COLO829 (cell line): ENCODE results near the gene ARHGEF19.
"Not testable (repeated sequence)": the region's sequence is repeated elsewhere in the genome, so short reads cannot be mapped to it uniquely, and the experiment has no call there.

Experiments
- DNase-seq: peaks from one replicate; pipeline ENCODE4 v3.0.0; 2012; ENCODE audit warnings: low spot score

The ARHGEF19 gene

GRCh38 chr1:16243936-16244649 is 31.6 kb upstream of the ARHGEF19 start:
- peak; percentile 85 for DNase-seq

- no peak for DNase-seq
Observed at GRCh38 chr1:16243215-16243610, 30.8 kb upstream of the ARHGEF19 start.

- DNase-seq: no peak
Observed at GRCh38 chr1:16242556-16243214, 30.2 kb upstream of the ARHGEF19 start.

- DNase-seq: no peak
Observed at GRCh38 chr1:16241221-16241708, 28.8 kb upstream of the ARHGEF19 start.

GRCh38 chr1:16239972-16240491 is 27.6 kb upstream of the ARHGEF19 start:
- no peak for DNase-seq

GRCh38 chr1:16237343-16237830 is 24.9 kb upstream of the ARHGEF19 start:
- no peak for DNase-seq

- peak; percentile 91 for DNase-seq
Observed at GRCh38 chr1:16236511-16237342, 24.3 kb upstream of the ARHGEF19 start, which contains the start of gene CPLANE2. TSS of gene CPLANE2 (minus strand) at chr1:16237183. CDS start at chr1:16236742, 441 bp downstream.

GRCh38 chr1:16235944-16236510 is 23.6 kb upstream of the ARHGEF19 start:
- no peak for DNase-seq

GRCh38 chr1:16235347-16235746 is 22.9 kb upstream of the ARHGEF19 start:
- no peak for DNase-seq

GRCh38 chr1:16233431-16233830 is 21.0 kb upstream of the ARHGEF19 start:
- DNase-seq: no peak

GRCh38 chr1:16232316-16232710 is 19.9 kb upstream of the ARHGEF19 start:
- no peak for DNase-seq

GRCh38 chr1:16231331-16232315 is 19.2 kb upstream of the ARHGEF19 start:
- DNase-seq: no peak

GRCh38 chr1:16230744-16231143 is 18.3 kb upstream of the ARHGEF19 start:
- DNase-seq: no peak

GRCh38 chr1:16229976-16230740 is 17.7 kb upstream of the ARHGEF19 start:
- DNase-seq: no peak

- DNase-seq: no peak
Observed at GRCh38 chr1:16226490-16227179, 14.2 kb upstream of the ARHGEF19 start.

GRCh38 chr1:16226129-16226489 is 13.7 kb upstream of the ARHGEF19 start:
- no peak for DNase-seq

GRCh38 chr1:16224472-16224871 is 12.0 kb upstream of the ARHGEF19 start:
- no peak for DNase-seq

GRCh38 chr1:16222716-16223115 is 10.3 kb upstream of the ARHGEF19 start:
- not testable (repeated sequence) for DNase-seq

- no peak for DNase-seq
Observed at GRCh38 chr1:16221499-16221898, 9.0 kb upstream of the ARHGEF19 start.
